Upper lobe of left lung (tissue), 6 donors: Measurements from ENCODE around the gene EHMT2. TPM values are rescaled to one million over a fixed set of nuclear protein-coding genes. Genes with fewer than 3 reads are reported as not detected.
"Not testable (repeated sequence)": the region's sequence is repeated elsewhere in the genome, so short reads cannot be mapped to it uniquely, and the experiment has no call there.

ENCODE experiments used
- ATAC-seq, 2 donors: fragments of 200-7000 bp; cut with Tn5 transposase; one replicate each; pipeline ENCODE4 v1.9.1; 2022; ENCODE audit warnings: mild to moderate bottlenecking in 2 of 2, moderate library complexity in 2 of 2; ENCODE audit not compliant: low FRiP score in 2 of 2
- DNase-seq, 2 donors: peaks; one replicate each; pipeline ENCODE4 v3.0.0-alpha.2; 2019 to 2020
- H3K27ac ChIP-seq, 4 donors: fragments of 200-600 bp; sonication (generic); one replicate each; pipeline ENCODE4 v1.5.1; 2016 to 2019
- H3K27me3 ChIP-seq, 4 donors: fragments of 200-600 bp; sonication (generic); one replicate each; pipeline ENCODE4 v1.5.1; 2017 to 2019
- H3K36me3 ChIP-seq, 4 donors: fragments of 200-600 bp; sonication (generic); one replicate each; pipeline ENCODE4 v1.5.1; 2016 to 2019
- H3K4me1 ChIP-seq, 4 donors: fragments of 200-600 bp; sonication (generic); one replicate each; pipeline ENCODE4 v1.5.1; 2018 to 2019
- H3K4me3 ChIP-seq, 4 donors: fragments of 200-600 bp; sonication (generic); one replicate each; pipeline ENCODE4 v1.5.1; 2017 to 2019; ENCODE audit warnings: mild to moderate bottlenecking in 2 of 4, moderate library complexity in 1 of 4
- H3K9me3 ChIP-seq, 4 donors: fragments of 200-600 bp; sonication (generic); one replicate each; pipeline ENCODE4 v1.5.1; 2018 to 2019
- CTCF ChIP-seq, 6 experiments: fragments of 450-650 bp in 4 of 6; fragments of 200-600 bp in 2 of 6; sonication (generic) in 2 of 6; IDR thresholded peaks; one replicate each; pipeline ENCODE4 v1.5.1; 2016 to 2019; ENCODE audit warnings: antibody characterized with exemption in 6 of 6
- EP300 ChIP-seq, 4 donors: sonication (generic); formaldehyde crosslinking; IDR thresholded peaks; one replicate each; pipeline ENCODE4 v1.5.1; 2017; ENCODE audit warnings: antibody characterized with exemption in 4 of 4, control low read depth in 2 of 4
- POLR2A ChIP-seq, 4 donors: fragments of 450-650 bp; IDR thresholded peaks; one replicate each; pipeline ENCODE4 v1.5.1; 2016 to 2017; ENCODE audit warnings: antibody characterized with exemption in 4 of 4, mild to moderate bottlenecking in 2 of 4
- POLR2AphosphoS5 ChIP-seq, 2 donors: sonication (generic); formaldehyde crosslinking; IDR thresholded peaks; one replicate each; pipeline ENCODE4 v1.5.1; 2017; ENCODE audit warnings: antibody characterized with exemption in 2 of 2
- WGBS, 2 donors: methylation state at CpG; one replicate each; pipeline ENCODE4 v1.1.5; 2017 to 2018; 5-methylcytosine and 5-hydroxymethylcytosine counted together
- total RNA-seq, 6 donors: library from RNA; depleted of rRNA in 4 of 6; stranded (reverse); fragments of >200 nt in 4 of 6; gene quantifications; one replicate each; pipeline versions ENCODE4 v1.1.0 to v1.2.1, GENCODE V29; 2016 to 2021
- donor health status: DM: no; HTN: no; CAD: no; lungs with moderate emphysema.
- donor health status: DM: no; HTN: yes; CAD: no; lungs with severe emphysema.

Gene EHMT2
- total RNA-seq, 6 donors from 2014 or later = 23.6 to 57.3 (median 41.7) TPM

GRCh38 chr6:31933537-31933936 is 36.0 kb upstream of the EHMT2 start:
- TF ChIP-seq EP300 (IDR thresholded peaks at IDR 0.05) (no peak), CTCF (IDR thresholded peaks at IDR 0.05) (no peak), POLR2AphosphoS5 (IDR thresholded peaks at IDR 0.05) (no peak), POLR2A (IDR thresholded peaks at IDR 0.05) (no peak)
- Histone ChIP-seq H3K4me3 (no peak overlapping the region), H3K9me3 (no peaks in the 10 kb centered on the region), H3K27ac (no peak overlapping the region), H3K27me3 (no peaks in the 10 kb centered on the region), H3K4me1 (peaks cover 0 to 18% (median 4%) of the 10 kb centered on the region in 4 donors), H3K36me3 (peaks cover 0 to under 1% (median 0%) of the 10 kb centered on the region in 4 donors)
- no peak for ATAC-seq
- DNase-seq = peak in 1 of 2 donors; percentile 61
- 91 to 94% methylated on average over 3 to 19 of the region's 19 CpGs for WGBS, 2 donors

- DNase-seq = peak in 1 of 2 donors; percentile 67
- H3K4me1 ChIP-seq = peaks cover 0 to 19% (median 4%) of the 10 kb centered on the region in 4 donors
- not testable (repeated sequence) for H3K9me3 ChIP-seq, ATAC-seq, H3K4me3 ChIP-seq, H3K36me3 ChIP-seq, H3K27me3 ChIP-seq, H3K27ac ChIP-seq
- 82 to 100% methylated on average over 4 to 8 of the region's 32 CpGs for WGBS, 2 donors
These were observed 34.6 kb upstream of the EHMT2 start for GRCh38 chr6:31932137-31932536.

GRCh38 chr6:31930962-31931361 is 33.5 kb upstream of the EHMT2 start:
- DNase-seq = no peak
- no peaks in the 10 kb centered on the region for H3K27me3 ChIP-seq
- no peak overlapping the region for H3K4me3 ChIP-seq
- no peak for TF ChIP-seq POLR2A (IDR thresholded peaks at IDR 0.05)
- TF ChIP-seq POLR2AphosphoS5 (IDR thresholded peaks at IDR 0.05) = no peak
- TF ChIP-seq CTCF (IDR thresholded peaks at IDR 0.05) = no peak
- no peak for TF ChIP-seq EP300 (IDR thresholded peaks at IDR 0.05)
- no peak for ATAC-seq
- WGBS, 2 donors = 96 to 97% methylated on average over 1 of the region's 1 CpG
- no peaks in the 10 kb centered on the region for H3K36me3 ChIP-seq
- peak overlapping the region in 1 of 4 donors; percentile 32 for H3K27ac ChIP-seq
- H3K4me1 ChIP-seq = peaks cover 0 to 19% (median 4%) of the 10 kb centered on the region in 4 donors
- H3K9me3 ChIP-seq = no peaks in the 10 kb centered on the region

GRCh38 chr6:31928672-31928939 is 31.1 kb upstream of the EHMT2 start:
- H3K4me3 ChIP-seq = peak overlapping the region in 3 of 4 donors; percentile 36 to 49 (median 46)
- no peaks in the 10 kb centered on the region for H3K27me3 ChIP-seq
- no peak for TF ChIP-seq CTCF (IDR thresholded peaks at IDR 0.05)
- no peak for TF ChIP-seq POLR2A (IDR thresholded peaks at IDR 0.05)
- TF ChIP-seq EP300 (IDR thresholded peaks at IDR 0.05) = no peak
- no peak for TF ChIP-seq POLR2AphosphoS5 (IDR thresholded peaks at IDR 0.05)
- H3K9me3 ChIP-seq = no peaks in the 10 kb centered on the region
- ATAC-seq = no peak
- H3K36me3 ChIP-seq = no peaks in the 10 kb centered on the region
- no peak for DNase-seq
- 81 to 84% methylated on average over 9 of the region's 9 CpGs for WGBS, 2 donors
- H3K4me1 ChIP-seq = peaks cover 0 to 19% (median 4%) of the 10 kb centered on the region in 4 donors
- H3K27ac ChIP-seq = peak overlapping the region in 3 of 4 donors; percentile 69 to 88 (median 77)

- H3K4me1 ChIP-seq = peaks cover 0 to 19% (median 4%) of the 10 kb centered on the region in 4 donors
- TF ChIP-seq POLR2A (IDR thresholded peaks at IDR 0.05) (no peak), CTCF (IDR thresholded peaks at IDR 0.05) (no peak), EP300 (IDR thresholded peaks at IDR 0.05) (no peak), POLR2AphosphoS5 (IDR thresholded peaks at IDR 0.05) (no peak)
- H3K27ac ChIP-seq = peak overlapping the region; percentile 28 to 88 (median 73)
- WGBS, 2 donors = 68 to 70% methylated on average over 7 to 11 of the region's 11 CpGs
- H3K4me3 ChIP-seq = peak overlapping the region in 3 of 4 donors; percentile 36 to 49 (median 46)
- no peaks in the 10 kb centered on the region for H3K27me3 ChIP-seq
- no peaks in the 10 kb centered on the region for H3K36me3 ChIP-seq
- ATAC-seq (peak; percentile 19 to 31), DNase-seq (no peak)
- H3K9me3 ChIP-seq = no peaks in the 10 kb centered on the region
These were observed 30.6 kb upstream of the EHMT2 start for GRCh38 chr6:31927863-31928671.
